SK-MEL-5 (cell line): ENCODE measurements around the gene DUSP2. TPM values are rescaled to one million over a fixed set of nuclear protein-coding genes. Genes with fewer than 3 reads are reported as not detected.

Experiments used
- DNase-seq: peaks from one replicate; pipeline ENCODE4 v3.0.0-alpha.2; 2016; ENCODE audit warnings: low read depth, low spot score
- in situ Hi-C: cut with HindIII; loops from 2 replicates; pipeline ENCODE4 v1.10.0; 2016; ENCODE audit warnings: low sequenced_read_pairs, high pct_unique_total_duplicates, low pct_unique_long_range_greater_than_20kb
- total RNA-seq: library from RNA; depleted of rRNA; stranded (reverse); fragments of >200 nt; shearing (Covaris generic); gene quantifications from 2 replicates; pipeline ENCODE4 v1.2.3, GENCODE V29; 2014

The DUSP2 gene
- total RNA-seq, 1 experiment from 2014 or later = 1.0 TPM

DNA sequence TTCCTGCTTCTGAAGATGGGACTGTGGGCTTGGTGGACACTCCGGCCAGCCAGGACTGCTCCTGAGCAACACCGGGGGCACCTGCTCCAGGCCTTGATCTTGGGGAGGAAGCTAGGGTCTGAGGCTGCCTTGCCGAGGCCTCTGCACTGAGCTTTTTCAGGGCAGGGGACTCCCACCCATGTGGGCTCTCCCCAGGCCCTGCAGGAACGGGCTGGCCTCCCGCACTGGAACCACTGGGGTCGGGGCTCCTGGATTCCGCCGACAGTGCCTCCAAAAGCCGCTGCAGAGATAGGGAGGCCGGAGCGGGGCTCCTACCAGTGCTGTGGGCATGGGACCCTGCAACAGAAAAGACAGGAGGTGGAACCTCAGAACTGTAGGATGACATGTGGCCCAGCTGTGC, 21.3 kb downstream of the DUSP2 start:
- in situ Hi-C loops = no loop called here
- DNase-seq = no peak

DNA sequence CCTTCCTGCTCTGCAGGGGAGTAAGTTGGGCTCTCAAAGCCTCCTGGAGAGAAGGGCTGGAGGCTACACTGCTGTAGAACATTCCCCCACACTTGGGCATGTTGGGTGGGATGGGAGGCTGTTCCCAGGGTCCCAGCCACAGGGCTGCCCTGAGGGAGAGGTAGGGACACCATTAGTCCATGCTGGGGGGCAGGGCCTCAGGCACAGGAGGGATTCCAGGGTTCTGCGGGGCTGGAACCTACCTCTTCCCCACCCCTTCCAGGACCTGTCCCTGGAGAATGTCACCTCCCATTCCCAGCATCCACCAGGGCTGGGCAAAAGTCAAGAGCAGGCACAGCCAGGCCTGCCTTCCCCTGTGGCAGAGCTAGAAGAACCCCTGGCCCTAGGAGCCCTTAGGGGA, 21.9 kb downstream of the DUSP2 start:
- no peak for DNase-seq
- in situ Hi-C loops = no loop called here

DNA sequence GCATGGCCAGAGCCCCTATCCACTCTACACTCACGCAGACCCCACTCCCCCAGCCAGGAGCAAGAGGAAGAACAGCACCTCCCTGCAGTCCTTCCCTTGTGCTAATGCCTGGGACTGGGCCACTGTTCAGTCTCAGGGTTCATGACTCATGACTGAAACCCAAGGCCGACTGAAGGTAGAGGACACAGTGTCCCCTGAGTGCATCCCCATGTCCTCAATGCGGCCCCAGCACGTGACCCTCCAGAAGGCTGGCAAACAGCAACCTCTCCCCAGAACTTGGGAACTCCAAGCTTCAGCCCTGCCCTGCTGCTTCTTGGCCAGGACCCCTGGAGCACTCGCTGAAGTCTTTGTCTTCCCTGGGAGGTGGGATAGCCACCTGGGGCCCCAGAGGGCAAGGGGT, 22.8 kb downstream of the DUSP2 start:
- DNase-seq = no peak
- in situ Hi-C loops = no loop called here

DNA sequence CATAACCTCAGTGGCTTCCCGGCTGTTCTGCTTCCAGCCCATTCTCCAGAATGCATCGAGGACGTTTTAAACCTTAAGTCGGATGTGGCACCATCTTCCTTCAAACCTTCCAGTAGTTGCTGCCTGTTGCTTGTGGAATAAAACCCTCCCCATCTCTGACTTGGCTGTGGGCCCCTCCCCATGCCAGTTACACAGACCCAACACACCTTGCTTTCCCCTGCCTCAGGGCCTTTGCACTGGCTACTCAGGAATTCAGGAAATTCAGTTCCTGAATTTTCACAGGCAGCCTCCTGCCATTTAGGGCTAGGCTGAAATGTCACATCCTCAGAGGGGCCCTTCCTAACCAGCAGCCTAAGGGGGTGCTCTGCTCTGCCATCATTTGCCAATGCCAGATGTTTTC, 23.8 kb downstream of the DUSP2 start:
- in situ Hi-C loops = no loop called here
- DNase-seq = no peak

DNA sequence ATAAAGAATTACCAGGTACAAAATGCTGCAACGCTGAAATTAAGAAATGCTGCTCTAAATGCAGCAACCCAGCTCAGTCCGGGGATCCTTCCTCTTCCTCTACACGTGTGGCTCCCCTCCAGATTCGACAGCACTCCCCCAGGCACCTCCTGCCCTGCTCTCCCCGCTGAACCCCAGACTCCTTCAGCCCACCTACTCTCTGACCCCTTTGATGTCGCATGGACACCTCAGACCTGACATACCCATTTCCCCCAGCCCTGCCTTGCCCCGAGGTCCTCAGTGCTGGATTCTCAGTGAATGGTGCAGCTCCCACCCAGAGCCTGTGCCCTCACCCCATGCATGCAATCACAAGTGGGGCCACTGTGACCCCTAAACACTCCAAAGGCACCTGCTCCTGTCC, 24.2 kb downstream of the DUSP2 start:
- DNase-seq = no peak

DNA sequence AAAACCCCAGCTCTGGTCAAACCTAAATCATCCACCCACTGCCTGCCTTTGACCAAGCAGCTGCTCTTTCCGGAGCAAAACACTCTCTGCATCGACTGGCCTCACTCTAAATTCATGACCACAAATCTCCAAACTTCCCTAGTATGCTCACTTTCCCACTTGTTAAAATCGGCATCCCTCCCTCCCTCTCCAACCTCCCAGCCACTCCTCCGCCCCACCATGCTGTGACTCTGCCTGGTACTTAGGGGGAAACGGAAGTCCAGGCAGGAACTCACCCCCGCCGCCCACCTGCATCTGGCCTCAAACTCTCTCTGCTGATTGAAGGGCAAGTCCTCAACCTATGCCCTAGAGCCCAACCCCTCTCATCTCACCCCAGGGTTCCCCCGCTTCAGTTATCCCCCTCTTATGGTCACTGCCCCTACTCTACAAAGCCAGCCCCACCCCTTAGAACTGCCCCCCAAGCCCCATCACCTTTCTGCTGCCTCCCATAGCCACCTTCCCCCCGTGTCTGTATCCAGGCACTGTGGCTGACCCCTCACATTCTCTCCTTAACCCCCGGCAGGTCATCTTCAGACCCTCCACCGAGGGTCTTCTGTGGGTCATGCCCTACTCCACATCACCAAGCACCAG, 25.0 kb downstream of the DUSP2 start:
- no peak for DNase-seq
- in situ Hi-C loops = no loop called here

More for the DNA sequence above, 24.2 kb downstream of the DUSP2 start:
- in situ Hi-C loops = no loop called here

DNA sequence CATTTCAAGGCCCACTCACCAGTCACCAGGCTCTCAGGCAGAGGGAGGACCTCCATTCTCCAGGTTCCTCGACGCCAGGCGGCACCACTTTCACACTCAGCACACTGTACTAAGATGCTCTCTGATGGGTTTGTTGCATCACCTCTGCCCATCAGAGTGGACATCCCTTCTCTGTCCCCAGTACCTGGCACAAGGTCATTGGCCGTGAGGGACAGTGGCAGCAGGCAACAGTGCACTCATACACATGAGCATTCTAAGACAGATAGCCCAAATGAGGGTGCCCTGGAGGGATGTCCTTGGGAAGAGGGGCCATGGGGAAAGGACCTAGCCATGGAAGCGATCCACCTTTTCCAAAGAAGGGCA, 25.9 kb downstream of the DUSP2 start:
- no peak for DNase-seq
- in situ Hi-C loops = no loop called here

DNA sequence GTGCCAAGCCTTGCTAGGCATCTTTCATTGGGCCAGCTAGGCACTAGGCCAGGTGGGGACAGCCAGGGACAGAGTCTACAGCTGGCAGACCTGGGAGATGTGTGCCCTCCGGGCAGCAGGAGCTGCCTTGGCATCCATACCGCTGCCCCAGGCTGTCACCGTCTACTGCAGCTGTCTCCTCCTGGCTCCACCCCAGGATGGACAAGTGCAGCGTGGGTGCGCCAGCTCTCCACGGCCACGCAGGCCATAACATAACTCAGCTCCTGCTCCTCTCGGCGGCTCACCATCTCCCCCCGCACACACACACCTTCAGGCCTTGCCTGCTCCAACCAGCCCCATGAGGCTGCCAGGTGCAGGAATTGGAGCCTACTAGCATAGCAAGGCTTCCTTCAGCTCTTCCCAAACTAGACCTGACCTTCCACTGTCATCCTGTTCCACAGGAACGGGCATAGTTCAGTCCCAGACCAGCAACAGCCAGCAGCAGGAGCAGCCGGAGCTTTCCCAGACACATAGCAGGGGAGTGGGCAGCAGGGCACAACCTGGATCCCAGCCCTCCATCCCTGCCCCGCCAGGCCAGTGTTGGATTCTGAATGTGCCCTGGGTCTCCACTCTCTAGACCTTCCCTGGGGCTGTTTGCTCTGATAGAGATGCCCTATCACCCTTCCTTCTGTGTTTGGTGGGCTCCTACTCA, 26.4 kb downstream of the DUSP2 start:
- in situ Hi-C loops = no loop called here
- no peak for DNase-seq

DNA sequence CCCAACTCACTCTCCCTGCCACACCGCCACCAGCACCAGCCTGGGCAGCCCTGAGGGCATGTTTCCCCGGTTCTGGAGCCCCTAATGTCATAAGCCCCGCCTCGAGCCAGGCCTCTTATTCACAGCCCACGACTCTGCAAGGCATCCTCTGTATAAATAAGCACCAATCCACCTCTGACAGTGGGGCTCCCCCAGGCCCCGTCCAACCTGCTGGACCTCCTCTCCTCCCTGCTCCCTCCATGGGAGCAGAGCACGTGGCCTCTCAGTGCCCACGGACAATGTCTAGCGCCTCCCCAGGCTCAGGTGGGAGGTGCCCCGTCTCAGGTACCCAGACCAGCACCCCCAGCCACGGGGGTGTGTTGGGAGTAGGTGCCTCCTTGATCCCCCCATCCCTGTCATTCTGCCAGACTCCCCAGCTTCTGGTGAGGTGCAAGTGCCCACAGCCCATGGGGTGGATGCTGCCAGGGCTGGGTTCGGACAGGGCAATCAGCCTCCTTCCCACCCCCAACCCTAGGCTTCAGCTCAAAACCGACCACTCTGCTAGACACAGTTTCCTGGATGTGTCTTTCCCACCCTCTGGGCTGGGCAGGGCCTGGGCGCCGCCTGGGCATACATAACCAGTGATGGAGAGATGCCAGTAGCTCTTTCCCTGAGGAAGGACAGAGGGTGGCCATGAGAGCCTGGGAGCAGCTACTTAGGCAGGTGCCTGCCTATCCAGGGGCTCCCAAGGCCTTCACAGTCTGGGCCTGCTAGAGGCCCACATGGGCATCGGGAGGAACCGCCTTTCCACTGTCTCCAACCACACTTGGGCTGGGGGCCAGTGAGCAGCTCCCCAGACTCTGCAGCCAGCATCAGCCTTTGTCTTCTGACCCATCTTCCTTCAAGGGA, 27.3 kb downstream of the DUSP2 start:
- in situ Hi-C loops = no loop called here
- DNase-seq = no peak

DNA sequence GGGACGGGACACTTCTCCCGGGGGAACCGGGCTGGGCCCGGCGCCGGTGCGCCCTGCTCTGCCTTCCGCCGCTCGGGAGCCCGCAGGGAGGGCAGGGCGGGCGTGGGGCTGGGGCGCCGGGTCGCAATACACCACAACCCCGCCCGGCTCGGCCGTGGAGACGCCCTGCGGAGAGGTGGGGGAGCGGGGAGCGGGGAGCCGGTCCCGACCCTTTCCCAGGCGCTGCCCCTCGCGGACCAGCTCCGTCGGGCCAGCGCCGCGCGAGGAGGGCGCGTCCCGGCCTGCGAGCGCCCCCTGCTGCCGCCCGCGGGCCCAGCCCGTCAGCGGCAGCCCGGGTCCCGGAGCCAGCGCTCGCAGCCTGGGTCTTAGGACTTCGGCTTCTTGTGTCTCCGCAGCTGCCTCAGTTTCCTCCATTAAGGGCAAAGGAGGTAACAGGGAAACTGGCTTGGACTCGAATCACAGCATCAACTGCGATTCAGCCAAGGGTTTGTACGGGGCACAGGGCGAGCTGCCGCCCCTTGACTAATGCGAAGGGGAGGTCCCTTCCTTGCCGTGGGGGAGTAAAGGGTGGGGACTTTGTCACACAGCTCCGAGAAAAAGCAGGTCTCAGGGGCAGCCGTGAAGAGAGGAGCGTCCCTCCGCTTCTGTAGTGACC, 28.2 kb downstream of the DUSP2 start:
- in situ Hi-C loops = no loop called here
- DNase-seq = peak; percentile 38

DNA sequence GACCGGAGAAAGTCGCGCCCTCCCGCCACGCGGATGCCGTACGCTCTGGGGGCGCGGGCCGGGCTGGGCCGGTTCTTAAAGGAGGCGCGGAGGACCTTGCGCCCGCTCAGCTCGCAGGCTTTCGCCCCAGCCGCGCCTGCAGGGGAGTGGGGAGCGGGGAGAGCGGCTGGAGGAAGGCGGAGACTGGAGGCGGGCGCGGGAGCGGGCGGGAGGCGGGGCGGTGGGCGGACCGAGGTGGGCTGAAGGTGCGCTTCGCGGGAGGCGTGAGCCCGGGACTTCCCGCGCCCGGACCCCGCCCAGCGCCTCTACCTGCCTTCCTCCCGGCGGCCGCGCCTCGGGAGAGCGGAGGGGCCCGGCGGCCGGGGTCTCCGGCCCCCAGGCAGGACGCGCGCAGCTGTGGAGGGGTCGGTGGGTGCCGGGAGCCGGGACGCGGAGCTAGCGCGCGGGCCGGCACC, 28.8 kb downstream of the DUSP2 start, which contains the start of gene ADRA2B:
TSS of gene ADRA2B (minus strand) at position 148 of the 455 bp plus-strand sequence. CDS start 422 bp downstream, outside the sequence.
- in situ Hi-C loops = no loop called here
- DNase-seq = peak; percentile 23

DNA sequence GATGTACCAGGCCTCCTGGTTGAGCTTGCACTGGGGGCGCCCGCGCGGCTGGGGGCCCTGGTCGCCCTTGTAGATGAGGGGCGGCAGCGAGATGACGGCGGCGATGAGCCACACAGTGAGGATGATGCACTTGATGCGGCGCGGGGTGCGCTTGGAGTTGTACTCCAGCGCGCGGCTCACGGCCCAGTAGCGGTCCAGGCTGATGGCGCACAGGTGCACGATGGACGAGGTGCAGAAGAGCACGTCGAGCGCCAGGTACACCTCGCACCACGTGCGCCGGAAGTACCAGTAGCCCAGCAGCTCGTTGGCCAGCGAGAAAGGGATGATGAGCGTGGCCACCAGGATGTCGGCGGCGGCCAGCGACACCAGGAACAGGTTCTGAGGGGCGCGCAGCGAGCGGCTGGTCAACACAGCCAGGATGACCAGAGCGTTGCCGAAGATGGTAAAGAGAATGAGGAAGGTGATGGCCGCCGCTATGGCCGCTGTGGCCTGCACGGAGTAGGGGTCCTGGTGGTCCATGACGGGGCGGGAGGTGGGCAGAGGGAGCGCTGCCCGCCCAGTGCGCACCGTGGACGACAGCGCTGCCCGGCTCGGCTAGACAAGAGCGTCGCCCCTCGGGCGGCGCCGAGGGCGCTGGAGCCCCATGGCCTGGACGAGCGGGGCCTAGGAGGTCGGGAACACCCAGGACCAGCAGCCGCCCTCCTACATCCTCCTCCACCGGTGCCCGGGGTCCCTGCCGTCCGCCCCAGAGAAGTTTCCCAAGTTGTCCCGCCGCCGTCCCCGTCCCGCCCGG, 29.4 kb downstream of the DUSP2 start:
- no peak for DNase-seq
- in situ Hi-C loops = no loop called here

DNA sequence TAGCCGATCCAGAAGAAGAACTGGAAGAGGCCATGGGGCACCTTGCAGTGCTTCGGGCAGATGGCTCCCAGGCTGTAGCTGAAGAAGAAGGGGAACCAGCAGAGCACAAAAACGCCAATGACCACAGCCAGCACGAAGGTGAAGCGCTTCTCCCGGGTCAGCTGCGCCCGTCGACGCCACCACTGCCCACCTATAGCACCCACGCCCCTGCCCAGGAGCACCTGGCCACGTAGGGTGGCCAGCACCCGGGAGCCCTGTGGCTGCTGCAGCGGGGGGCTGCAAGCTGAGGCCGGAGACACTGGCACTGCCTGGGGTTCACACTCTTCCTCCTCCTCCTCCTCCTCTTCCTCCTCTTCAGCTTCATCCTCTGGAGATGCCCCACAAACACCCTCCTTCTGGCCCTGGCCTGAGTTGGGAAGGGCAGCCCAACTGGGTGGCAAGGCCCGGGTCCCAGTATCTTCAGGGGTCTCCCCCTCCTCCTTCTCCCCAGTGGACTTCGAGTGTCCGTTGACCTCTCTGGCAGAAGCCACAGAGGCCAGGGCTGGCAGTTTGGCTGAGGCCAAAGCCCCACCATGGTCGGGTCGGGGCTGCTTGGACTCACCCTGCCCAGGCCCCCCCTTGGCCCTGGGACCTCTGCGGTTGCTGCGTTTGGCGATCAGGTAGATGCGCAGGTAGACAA, 30.2 kb downstream of the DUSP2 start:
- in situ Hi-C loops = no loop called here

DNA sequence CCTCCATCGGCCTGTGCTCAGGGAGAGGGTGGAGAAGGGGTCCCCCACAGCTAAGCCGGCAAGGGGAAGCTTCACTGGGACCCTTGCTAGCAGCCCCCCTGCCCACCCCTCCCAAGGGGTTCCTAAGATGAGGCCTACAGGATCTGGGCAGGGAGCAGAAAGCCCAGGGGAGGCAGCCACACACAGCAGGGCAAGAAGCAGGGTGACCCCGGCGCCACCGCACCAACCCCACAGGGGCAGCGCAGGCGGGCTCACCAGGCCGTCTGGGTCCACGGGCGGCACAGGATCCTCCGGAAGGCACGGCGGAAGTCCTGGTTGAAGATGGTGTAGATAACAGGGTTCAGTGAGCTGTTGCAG, 30.7 kb downstream of the DUSP2 start:
- in situ Hi-C loops = no loop called here
- no peak for DNase-seq

More for the DNA sequence above, 30.2 kb downstream of the DUSP2 start:
- DNase-seq = no peak

DNA sequence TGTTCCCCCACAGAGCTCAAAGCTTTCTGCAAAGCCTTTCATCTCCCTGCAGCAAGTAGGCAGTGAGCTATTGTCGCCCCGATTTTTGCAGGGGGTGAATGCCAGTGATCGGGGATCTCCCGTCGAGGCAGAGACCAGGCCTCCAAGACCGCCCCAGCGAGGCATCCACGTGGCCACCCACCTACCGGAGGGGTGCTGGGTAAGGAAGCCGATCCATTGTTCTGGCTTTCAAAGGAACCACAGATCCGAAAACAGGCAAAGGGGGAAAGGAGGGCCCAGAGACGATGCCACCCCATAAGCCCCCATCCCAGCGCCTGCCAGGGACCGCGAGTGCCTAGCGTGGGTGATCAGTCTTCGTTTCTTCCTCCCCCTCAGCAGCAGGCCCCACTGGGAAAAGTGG, 31.3 kb downstream of the DUSP2 start:
- DNase-seq = no peak
- in situ Hi-C loops = no loop called here

DNA sequence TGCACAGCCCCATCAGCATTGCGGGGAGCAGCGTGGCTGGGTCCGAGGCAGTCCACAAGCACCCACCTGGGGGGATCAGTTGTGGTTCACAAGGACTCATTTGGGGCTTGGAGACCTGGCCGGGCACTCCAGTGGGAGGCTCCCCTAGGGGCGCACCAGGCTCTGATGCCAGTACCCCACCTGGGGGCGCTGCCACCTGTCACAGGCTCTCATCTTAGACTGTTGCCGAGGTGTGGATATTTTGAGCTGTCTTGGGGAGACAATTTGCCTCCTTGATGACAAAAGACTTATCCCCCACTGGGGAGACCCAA, 31.9 kb downstream of the DUSP2 start:
- in situ Hi-C loops = no loop called here
- DNase-seq = no peak
